ENCODE data around the gene GJA3. TPM values are rescaled to one million over a fixed set of nuclear protein-coding genes. Genes with fewer than 3 reads are reported as not detected.

Gene GJA3
- total RNA-seq, 1 experiment from 2014 or later = 0.92 TPM

- peak; percentile 19 for DNase-seq
- no peaks in the 10 kb centered on the region for H3K79me2 ChIP-seq (ENCODE audit: insufficient read depth, low read length)
- H4K5ac ChIP-seq (ENCODE audit: insufficient read length, low read depth, low read length) = no peak overlapping the region
- H2BK12ac ChIP-seq (ENCODE audit: insufficient read length, low read depth, low read length) = no peak overlapping the region
- WGBS (ENCODE audit: extremely low coverage, insufficient read length, low lambda C conversion rate) = no CpG with 5 or more reads among the region's 16 CpGs
- H2BK120ac ChIP-seq (ENCODE audit: low read depth, low read length, poor library complexity, severe bottlenecking) = no peak overlapping the region
- H3K27ac ChIP-seq (ENCODE audit: insufficient read length, low read depth, low read length) = no peak overlapping the region
- no peak overlapping the region for H2AK5ac ChIP-seq (ENCODE audit: insufficient read length, low read length)
- Mint-ChIP-seq H3K9me3 (no peaks in the 10 kb centered on the region; a peak in 1 of 5 replicates), H3K4me1 (peaks cover 2 to 6% of the 10 kb centered on the region in 2 experiments; a peak in 3 of 4 replicates), H3K36me3 (ENCODE audit: insufficient read depth in 1 of 3, low read depth in 3 of 3) (no peaks in the 10 kb centered on the region; a peak in 1 of 7 replicates), H3K27me3 (ENCODE audit: low read depth) (peaks cover 17% of the 10 kb centered on the region), H3K4me3 (no peak overlapping the region), H3K27ac (no peak overlapping the region; a peak in 1 of 7 replicates)
- H4K8ac ChIP-seq (replicated peaks; ENCODE audit: insufficient read length, low read depth, low read length) = no peak overlapping the region
- H2AFZ ChIP-seq (ENCODE audit: low read length) = no peak overlapping the region
- H3T11ph ChIP-seq (ENCODE audit: low read length) = no peak overlapping the region
- H3K14ac ChIP-seq (ENCODE audit: insufficient read depth, low read length) = no peak overlapping the region; the same call in 1 of the 2 replicates
- no peak overlapping the region for H4K91ac ChIP-seq (ENCODE audit: insufficient read length, low read depth, low read length)
- H3K4me2 ChIP-seq (ENCODE audit: insufficient read depth, insufficient read length, low read length) = no peak overlapping the region
- H3K18ac ChIP-seq (ENCODE audit: insufficient read length, low read depth, low read length) = no peak overlapping the region
- no peaks in the 10 kb centered on the region for H3K79me1 ChIP-seq (ENCODE audit: insufficient read depth, low read depth, low read length, poor library complexity, severe bottlenecking)
- H2BK15ac ChIP-seq (ENCODE audit: low read depth, low read length) = no peak overlapping the region
- H3K9me3 ChIP-seq (ENCODE audit: control insufficient read depth, low read depth, low read length) = no peaks in the 10 kb centered on the region
- no peak overlapping the region for H3K23ac ChIP-seq (ENCODE audit: insufficient read length, low read depth, low read length)
- no peaks in the 10 kb centered on the region for H3K27me3 ChIP-seq (ENCODE audit: insufficient read depth, low read length)
- H3K4me1 ChIP-seq (ENCODE audit: insufficient read depth, low read length) = no peaks in the 10 kb centered on the region
- H3K23me2 ChIP-seq (ENCODE audit: insufficient read length, low read depth, low read length, poor library complexity, severe bottlenecking) = no peaks in the 10 kb centered on the region
- H3K9ac ChIP-seq (ENCODE audit: extremely low read depth, insufficient read length, low read length) = no peak overlapping the region
- H2BK5ac ChIP-seq (ENCODE audit: insufficient read length, low read length) = no peak overlapping the region
- no peak overlapping the region for H2BK20ac ChIP-seq (ENCODE audit: low read depth, low read length, poor library complexity, severe bottlenecking)
- no peak overlapping the region for H3K56ac ChIP-seq (ENCODE audit: insufficient read length, low read depth, low read length)
- no peak overlapping the region for H3K4ac ChIP-seq (ENCODE audit: low read depth, low read length)
- no peak for TF ChIP-seq CTCF (conservative IDR thresholded peaks at IDR 0.05)
- H4K20me1 ChIP-seq (ENCODE audit: control insufficient read depth, insufficient read depth, insufficient read length) = no peaks in the 10 kb centered on the region
These were observed 12.2 kb downstream of the GJA3 start for GRCh38 chr13:20148501-20149183.
